Measurements from ENCODE around the gene ANKFN1. TPM values are rescaled to one million over a fixed set of nuclear protein-coding genes. Genes with fewer than 3 reads are reported as not detected.
"Not testable (repeated sequence)": the region's sequence is repeated elsewhere in the genome, so short reads cannot be mapped to it uniquely, and the experiment has no call there.

ANKFN1 gene
- total RNA-seq, 1 donor from 2014 or later: not detected

GRCh38 chr17:56393156-56393555 lies 239.9 kb downstream of the ANKFN1 start:
- Histone ChIP-seq H3K27ac (ENCODE audit: low read depth, low read length) (no peak overlapping the region), H4K20me1 (ENCODE audit: insufficient read depth, low read length) (no peaks in the 10 kb centered on the region), H3K4me3 (ENCODE audit: insufficient read depth, low read depth, low read length) (no peak overlapping the region), H3K4me1 (ENCODE audit: insufficient read depth, low read length) (no peaks in the 10 kb centered on the region), H3K9ac (ENCODE audit: low read length) (no peak overlapping the region), H3K4me2 (ENCODE audit: low read length) (no peak overlapping the region), H3K36me3 (ENCODE audit: insufficient read depth, low read length) (no peaks in the 10 kb centered on the region), H3K9me3 (ENCODE audit: insufficient read depth, low read depth, low read length) (no peaks in the 10 kb centered on the region), H3K79me2 (ENCODE audit: insufficient read depth, low read length) (no peaks in the 10 kb centered on the region), H3K27me3 (ENCODE audit: insufficient read depth, low read length) (no peaks in the 10 kb centered on the region), H2AFZ (ENCODE audit: low read depth, low read length) (no peak overlapping the region)
- no peak overlapping the region for H3K4me3 Mint-ChIP-seq (ENCODE audit: unreplicated experiment)
- TF ChIP-seq CTCF (IDR thresholded peaks at IDR 0.05; ENCODE audit: insufficient read depth, low read depth, low read length) (no peak), EZH2 (IDR thresholded peaks at IDR 0.05; ENCODE audit: insufficient read depth, low read length) (no peak)
- H3K4me1 Mint-ChIP-seq (ENCODE audit: low read depth, unreplicated experiment): peaks cover 3% of the 10 kb centered on the region
- no peak overlapping the region for H3K27ac Mint-ChIP-seq (ENCODE audit: unreplicated experiment)
- no peaks in the 10 kb centered on the region for H3K36me3 Mint-ChIP-seq (ENCODE audit: low read depth, unreplicated experiment)
- H3K9me3 Mint-ChIP-seq (ENCODE audit: unreplicated experiment): no peaks in the 10 kb centered on the region
- DNase-seq (ENCODE audit: low read depth) (no peak), FAIRE-seq (no peak)
- H3K27me3 Mint-ChIP-seq (ENCODE audit: low read depth, unreplicated experiment): no peaks in the 10 kb centered on the region

- no peaks in the 10 kb centered on the region for H3K27me3 ChIP-seq (ENCODE audit: insufficient read depth, low read length)
- H3K9me3 Mint-ChIP-seq (ENCODE audit: unreplicated experiment): no peaks in the 10 kb centered on the region
- H3K4me3 Mint-ChIP-seq (ENCODE audit: unreplicated experiment): no peak overlapping the region
- H4K20me1 ChIP-seq (ENCODE audit: insufficient read depth, low read length): no peaks in the 10 kb centered on the region
- no peak overlapping the region for H3K27ac ChIP-seq (ENCODE audit: low read depth, low read length)
- TF ChIP-seq CTCF (IDR thresholded peaks at IDR 0.05; ENCODE audit: insufficient read depth, low read depth, low read length): no peak
- TF ChIP-seq EZH2 (IDR thresholded peaks at IDR 0.05; ENCODE audit: insufficient read depth, low read length): no peak
- no peaks in the 10 kb centered on the region for H3K9me3 ChIP-seq (ENCODE audit: insufficient read depth, low read depth, low read length)
- H3K4me2 ChIP-seq (ENCODE audit: low read length): no peak overlapping the region
- H3K27ac Mint-ChIP-seq (ENCODE audit: unreplicated experiment): no peak overlapping the region
- no peaks in the 10 kb centered on the region for H3K4me1 ChIP-seq (ENCODE audit: insufficient read depth, low read length)
- H3K36me3 Mint-ChIP-seq (ENCODE audit: low read depth, unreplicated experiment): no peaks in the 10 kb centered on the region
- H2AFZ ChIP-seq (ENCODE audit: low read depth, low read length): no peak overlapping the region
- no peaks in the 10 kb centered on the region for H3K27me3 Mint-ChIP-seq (ENCODE audit: low read depth, unreplicated experiment)
- H3K79me2 ChIP-seq (ENCODE audit: insufficient read depth, low read length): no peaks in the 10 kb centered on the region
- H3K4me3 ChIP-seq (ENCODE audit: insufficient read depth, low read depth, low read length): no peak overlapping the region
- DNase-seq (ENCODE audit: low read depth): no peak
- no peaks in the 10 kb centered on the region for H3K36me3 ChIP-seq (ENCODE audit: insufficient read depth, low read length)
- FAIRE-seq: no peak
- no peak overlapping the region for H3K9ac ChIP-seq (ENCODE audit: low read length)
- peaks cover 3% of the 10 kb centered on the region for H3K4me1 Mint-ChIP-seq (ENCODE audit: low read depth, unreplicated experiment)
Observed at GRCh38 chr17:56395787-56396186, 242.5 kb downstream of the ANKFN1 start.

- no peak overlapping the region for H2AFZ ChIP-seq (ENCODE audit: low read depth, low read length)
- TF ChIP-seq CTCF (IDR thresholded peaks at IDR 0.05; ENCODE audit: insufficient read depth, low read depth, low read length) (no peak), EZH2 (IDR thresholded peaks at IDR 0.05; ENCODE audit: insufficient read depth, low read length) (no peak)
- H3K4me2 ChIP-seq (ENCODE audit: low read length): no peak overlapping the region
Observed at GRCh38 chr17:56407086-56407485, 253.8 kb downstream of the ANKFN1 start.

DNA sequence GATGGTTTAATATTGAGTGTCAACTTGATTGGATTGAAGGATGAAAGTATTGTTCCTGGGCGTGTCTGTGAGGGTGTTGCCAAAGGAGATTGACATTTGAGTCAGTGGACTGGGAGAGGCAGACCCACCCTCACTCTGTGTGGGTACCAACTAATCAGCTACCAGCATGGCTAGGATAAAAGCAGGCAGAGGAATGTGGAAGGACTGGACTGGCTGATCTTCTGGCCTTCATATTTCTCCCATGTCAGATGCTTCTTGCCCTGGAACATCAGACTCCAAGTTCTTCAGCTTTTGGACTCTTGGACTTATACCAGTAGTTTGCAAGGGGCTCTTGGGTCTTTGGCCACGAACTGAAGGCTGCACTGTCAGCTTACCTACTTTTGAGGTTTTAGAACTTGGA lies 259.1 kb downstream of the ANKFN1 start:
- not testable (repeated sequence) for H3K27ac ChIP-seq (ENCODE audit: low read depth, low read length); H3K27ac Mint-ChIP-seq (ENCODE audit: unreplicated experiment); H3K4me1 Mint-ChIP-seq (ENCODE audit: low read depth, unreplicated experiment); H2AFZ ChIP-seq (ENCODE audit: low read depth, low read length); DNase-seq (ENCODE audit: low read depth); H3K36me3 ChIP-seq (ENCODE audit: insufficient read depth, low read length); H3K27me3 Mint-ChIP-seq (ENCODE audit: low read depth, unreplicated experiment); H3K4me3 ChIP-seq (ENCODE audit: insufficient read depth, low read depth, low read length); H3K36me3 Mint-ChIP-seq (ENCODE audit: low read depth, unreplicated experiment); H3K4me2 ChIP-seq (ENCODE audit: low read length); FAIRE-seq; H3K9me3 Mint-ChIP-seq (ENCODE audit: unreplicated experiment); H3K9me3 ChIP-seq (ENCODE audit: insufficient read depth, low read depth, low read length); H3K4me3 Mint-ChIP-seq (ENCODE audit: unreplicated experiment); H3K4me1 ChIP-seq (ENCODE audit: insufficient read depth, low read length); H3K27me3 ChIP-seq (ENCODE audit: insufficient read depth, low read length); H4K20me1 ChIP-seq (ENCODE audit: insufficient read depth, low read length); H3K9ac ChIP-seq (ENCODE audit: low read length); H3K79me2 ChIP-seq (ENCODE audit: insufficient read depth, low read length)

More at GRCh38 chr17:56407086-56407485, 253.8 kb downstream of the ANKFN1 start:
- no peaks in the 10 kb centered on the region for H4K20me1 ChIP-seq (ENCODE audit: insufficient read depth, low read length)
- DNase-seq (ENCODE audit: low read depth) (no peak), FAIRE-seq (no peak)
- no peaks in the 10 kb centered on the region for H3K36me3 Mint-ChIP-seq (ENCODE audit: low read depth, unreplicated experiment)
- H3K9ac ChIP-seq (ENCODE audit: low read length): no peak overlapping the region
- no peak overlapping the region for H3K27ac Mint-ChIP-seq (ENCODE audit: unreplicated experiment)
- H3K79me2 ChIP-seq (ENCODE audit: insufficient read depth, low read length): no peaks in the 10 kb centered on the region
- no peaks in the 10 kb centered on the region for H3K27me3 Mint-ChIP-seq (ENCODE audit: low read depth, unreplicated experiment)
- H3K4me1 ChIP-seq (ENCODE audit: insufficient read depth, low read length): no peaks in the 10 kb centered on the region
- peaks cover 2% of the 10 kb centered on the region for H3K9me3 Mint-ChIP-seq (ENCODE audit: unreplicated experiment)
- no peaks in the 10 kb centered on the region for H3K36me3 ChIP-seq (ENCODE audit: insufficient read depth, low read length)
- H3K4me3 ChIP-seq (ENCODE audit: insufficient read depth, low read depth, low read length): no peak overlapping the region
- H3K27ac ChIP-seq (ENCODE audit: low read depth, low read length): no peak overlapping the region
- no peak overlapping the region for H3K4me3 Mint-ChIP-seq (ENCODE audit: unreplicated experiment)
- H3K4me1 Mint-ChIP-seq (ENCODE audit: low read depth, unreplicated experiment): no peaks in the 10 kb centered on the region
- H3K9me3 ChIP-seq (ENCODE audit: insufficient read depth, low read depth, low read length): no peaks in the 10 kb centered on the region
- no peaks in the 10 kb centered on the region for H3K27me3 ChIP-seq (ENCODE audit: insufficient read depth, low read length)
